ENCODE measurements around the gene ATG16L2.

- TF ChIP-seq, protein P1, sequence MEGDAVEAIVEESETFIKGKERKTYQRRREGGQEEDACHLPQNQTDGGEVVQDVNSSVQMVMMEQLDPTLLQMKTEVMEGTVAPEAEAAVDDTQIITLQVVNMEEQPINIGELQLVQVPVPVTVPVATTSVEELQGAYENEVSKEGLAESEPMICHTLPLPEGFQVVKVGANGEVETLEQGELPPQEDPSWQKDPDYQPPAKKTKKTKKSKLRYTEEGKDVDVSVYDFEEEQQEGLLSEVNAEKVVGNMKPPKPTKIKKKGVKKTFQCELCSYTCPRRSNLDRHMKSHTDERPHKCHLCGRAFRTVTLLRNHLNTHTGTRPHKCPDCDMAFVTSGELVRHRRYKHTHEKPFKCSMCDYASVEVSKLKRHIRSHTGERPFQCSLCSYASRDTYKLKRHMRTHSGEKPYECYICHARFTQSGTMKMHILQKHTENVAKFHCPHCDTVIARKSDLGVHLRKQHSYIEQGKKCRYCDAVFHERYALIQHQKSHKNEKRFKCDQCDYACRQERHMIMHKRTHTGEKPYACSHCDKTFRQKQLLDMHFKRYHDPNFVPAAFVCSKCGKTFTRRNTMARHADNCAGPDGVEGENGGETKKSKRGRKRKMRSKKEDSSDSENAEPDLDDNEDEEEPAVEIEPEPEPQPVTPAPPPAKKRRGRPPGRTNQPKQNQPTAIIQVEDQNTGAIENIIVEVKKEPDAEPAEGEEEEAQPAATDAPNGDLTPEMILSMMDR (IDR thresholded peaks at IDR 0.05) = no peak
- TF ChIP-seq POLR2A (IDR thresholded peaks at IDR 0.05) = no peak
Measured at GRCh38 chr11:72768581-72768980, 45.6 kb upstream of the ATG16L2 start.
